GM21619 (cell line): ENCODE measurements around the gene DUSP2.

Experiments used
- ATAC-seq: cut with Tn5 transposase; IDR thresholded peaks from one replicate; pipeline ENCODE4 v1.9.1; 2021; ENCODE audit not compliant: unreplicated experiment

DUSP2 gene

DNA sequence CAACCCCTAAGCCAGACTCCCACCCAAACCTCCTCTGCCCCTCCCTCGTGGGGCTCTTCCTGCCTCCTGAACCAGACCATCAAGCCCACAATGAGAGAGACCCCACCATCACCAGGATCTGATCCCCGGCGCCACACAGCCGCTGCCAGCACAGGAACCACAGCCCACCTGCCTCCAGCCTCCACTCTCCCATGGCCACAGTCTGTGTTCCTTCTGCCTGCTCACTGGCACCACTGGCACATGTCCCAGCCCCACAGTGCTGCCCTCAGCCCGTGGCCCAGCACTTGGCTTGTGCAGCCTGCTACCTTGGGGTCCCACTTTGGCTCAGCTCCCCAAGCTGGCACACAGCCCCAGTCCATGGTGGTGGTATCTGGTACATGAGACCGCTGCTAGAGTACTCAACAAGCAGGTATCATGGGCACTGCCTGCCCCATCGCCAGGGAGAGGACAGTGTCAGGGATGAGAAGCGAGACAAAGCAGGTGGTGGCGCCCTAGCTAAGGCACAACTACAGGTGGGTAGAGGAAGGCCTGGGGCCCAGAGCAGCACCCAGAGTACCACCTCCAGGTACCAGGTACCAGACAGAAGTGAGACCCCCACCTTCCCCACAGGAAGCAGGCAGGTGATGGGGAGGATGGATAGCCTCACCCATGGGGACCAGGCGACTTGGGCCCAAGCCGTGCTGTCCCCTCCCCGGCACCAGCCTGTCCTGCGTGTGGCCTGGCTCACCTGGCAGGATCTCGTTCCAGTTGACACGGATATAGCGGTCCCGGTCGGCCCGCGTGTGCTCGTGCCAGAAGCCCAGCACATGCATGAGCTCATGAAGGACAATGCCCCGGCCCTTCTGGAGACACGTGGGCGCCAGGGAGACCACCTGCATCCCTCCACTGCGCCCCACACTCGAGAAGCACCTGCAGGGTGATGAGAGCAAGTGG is 13.2 kb downstream of the DUSP2 start:
- ATAC-seq, result no peak

DNA sequence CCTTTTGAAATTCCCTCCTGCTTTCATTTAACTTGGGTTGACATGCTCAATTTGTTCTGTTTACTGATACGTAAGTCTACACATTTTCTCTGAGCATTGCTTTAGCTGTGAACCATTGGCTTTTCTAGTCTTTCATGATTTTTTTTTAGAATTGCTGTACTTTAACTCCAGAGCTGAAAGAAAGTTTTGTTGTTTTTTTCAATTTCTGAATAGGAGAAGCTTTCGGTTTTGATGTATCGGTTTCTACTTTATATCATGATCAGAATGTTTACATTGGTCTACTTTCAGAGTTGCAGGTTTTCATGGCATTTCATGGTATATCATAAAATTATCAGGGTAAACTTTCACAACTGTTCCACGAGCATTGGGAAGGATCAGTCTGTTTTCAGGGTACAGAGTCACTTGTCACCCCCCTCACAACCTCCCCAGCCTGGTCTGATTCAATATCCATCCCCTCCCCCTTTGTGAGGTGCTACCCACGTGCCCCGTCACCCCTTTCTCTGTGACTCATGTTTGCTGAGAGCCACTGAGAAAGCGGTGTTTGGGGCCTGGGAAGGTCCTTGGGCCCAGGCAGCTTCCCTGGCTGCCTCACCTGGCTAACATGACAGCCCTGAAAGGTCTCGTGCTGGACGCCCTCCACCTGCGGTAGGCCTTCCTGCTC is 14.0 kb downstream of the DUSP2 start:
- no peak for ATAC-seq

GRCh38 chr2:96130483-96130882 is 14.8 kb downstream of the DUSP2 start:
- ATAC-seq, result no peak

DNA sequence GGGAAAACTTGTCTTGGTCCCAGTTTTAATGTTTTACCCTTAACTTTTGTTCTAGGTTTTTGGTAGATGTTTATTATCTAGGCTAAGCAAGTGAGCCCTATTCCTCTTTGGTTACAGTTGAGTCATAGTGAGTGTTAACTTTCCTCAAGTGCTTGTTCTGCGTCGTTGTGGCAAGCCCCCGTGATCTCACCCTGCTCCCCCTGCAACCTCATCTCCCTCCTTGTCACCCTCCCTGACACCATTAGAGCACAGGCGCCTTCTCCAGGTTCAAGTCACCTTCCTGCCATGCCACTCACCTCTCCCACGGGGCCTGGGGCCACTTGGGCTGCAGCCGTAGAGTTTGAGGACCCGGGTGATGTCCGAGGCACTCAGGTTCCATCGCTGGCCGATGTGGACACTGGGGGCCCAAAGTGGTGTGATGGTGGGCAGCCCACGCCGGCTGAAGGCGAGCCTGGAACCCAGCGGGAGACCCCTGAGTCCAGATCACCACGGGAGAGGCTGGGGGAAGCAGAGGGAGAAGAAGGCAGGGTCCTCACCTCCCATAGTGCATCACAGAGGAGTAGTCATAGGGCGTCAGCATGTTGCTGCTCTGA is 15.6 kb downstream of the DUSP2 start:
- no peak for ATAC-seq

DNA sequence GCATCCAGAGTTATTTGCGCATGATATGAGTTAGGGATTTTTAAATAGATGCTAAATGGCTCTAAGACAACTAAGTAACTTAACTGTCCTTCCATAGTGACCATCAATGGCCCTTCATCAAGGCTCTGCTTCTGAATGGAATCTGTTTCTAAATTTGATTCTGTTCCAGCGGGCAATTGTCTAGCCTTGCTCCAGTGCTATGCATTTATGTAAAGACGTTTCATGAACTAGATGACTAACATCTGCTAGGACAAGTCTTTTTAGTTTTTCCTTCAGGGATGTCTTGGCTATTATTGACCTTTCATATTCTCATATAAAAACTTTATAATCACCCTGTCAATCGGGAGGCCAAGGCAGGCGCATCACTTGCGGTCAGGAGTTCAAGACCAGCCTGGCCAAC is 16.8 kb downstream of the DUSP2 start:
- ATAC-seq, result no peak

- ATAC-seq, result no peak
Measured at GRCh38 chr2:96124406-96125265, 20.6 kb downstream of the DUSP2 start.

DNA sequence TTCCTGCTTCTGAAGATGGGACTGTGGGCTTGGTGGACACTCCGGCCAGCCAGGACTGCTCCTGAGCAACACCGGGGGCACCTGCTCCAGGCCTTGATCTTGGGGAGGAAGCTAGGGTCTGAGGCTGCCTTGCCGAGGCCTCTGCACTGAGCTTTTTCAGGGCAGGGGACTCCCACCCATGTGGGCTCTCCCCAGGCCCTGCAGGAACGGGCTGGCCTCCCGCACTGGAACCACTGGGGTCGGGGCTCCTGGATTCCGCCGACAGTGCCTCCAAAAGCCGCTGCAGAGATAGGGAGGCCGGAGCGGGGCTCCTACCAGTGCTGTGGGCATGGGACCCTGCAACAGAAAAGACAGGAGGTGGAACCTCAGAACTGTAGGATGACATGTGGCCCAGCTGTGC is 21.3 kb downstream of the DUSP2 start:
- no peak for ATAC-seq

DNA sequence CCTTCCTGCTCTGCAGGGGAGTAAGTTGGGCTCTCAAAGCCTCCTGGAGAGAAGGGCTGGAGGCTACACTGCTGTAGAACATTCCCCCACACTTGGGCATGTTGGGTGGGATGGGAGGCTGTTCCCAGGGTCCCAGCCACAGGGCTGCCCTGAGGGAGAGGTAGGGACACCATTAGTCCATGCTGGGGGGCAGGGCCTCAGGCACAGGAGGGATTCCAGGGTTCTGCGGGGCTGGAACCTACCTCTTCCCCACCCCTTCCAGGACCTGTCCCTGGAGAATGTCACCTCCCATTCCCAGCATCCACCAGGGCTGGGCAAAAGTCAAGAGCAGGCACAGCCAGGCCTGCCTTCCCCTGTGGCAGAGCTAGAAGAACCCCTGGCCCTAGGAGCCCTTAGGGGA is 21.9 kb downstream of the DUSP2 start:
- ATAC-seq, result no peak

DNA sequence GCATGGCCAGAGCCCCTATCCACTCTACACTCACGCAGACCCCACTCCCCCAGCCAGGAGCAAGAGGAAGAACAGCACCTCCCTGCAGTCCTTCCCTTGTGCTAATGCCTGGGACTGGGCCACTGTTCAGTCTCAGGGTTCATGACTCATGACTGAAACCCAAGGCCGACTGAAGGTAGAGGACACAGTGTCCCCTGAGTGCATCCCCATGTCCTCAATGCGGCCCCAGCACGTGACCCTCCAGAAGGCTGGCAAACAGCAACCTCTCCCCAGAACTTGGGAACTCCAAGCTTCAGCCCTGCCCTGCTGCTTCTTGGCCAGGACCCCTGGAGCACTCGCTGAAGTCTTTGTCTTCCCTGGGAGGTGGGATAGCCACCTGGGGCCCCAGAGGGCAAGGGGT is 22.8 kb downstream of the DUSP2 start:
- no peak for ATAC-seq

DNA sequence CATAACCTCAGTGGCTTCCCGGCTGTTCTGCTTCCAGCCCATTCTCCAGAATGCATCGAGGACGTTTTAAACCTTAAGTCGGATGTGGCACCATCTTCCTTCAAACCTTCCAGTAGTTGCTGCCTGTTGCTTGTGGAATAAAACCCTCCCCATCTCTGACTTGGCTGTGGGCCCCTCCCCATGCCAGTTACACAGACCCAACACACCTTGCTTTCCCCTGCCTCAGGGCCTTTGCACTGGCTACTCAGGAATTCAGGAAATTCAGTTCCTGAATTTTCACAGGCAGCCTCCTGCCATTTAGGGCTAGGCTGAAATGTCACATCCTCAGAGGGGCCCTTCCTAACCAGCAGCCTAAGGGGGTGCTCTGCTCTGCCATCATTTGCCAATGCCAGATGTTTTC is 23.8 kb downstream of the DUSP2 start:
- ATAC-seq, result no peak

DNA sequence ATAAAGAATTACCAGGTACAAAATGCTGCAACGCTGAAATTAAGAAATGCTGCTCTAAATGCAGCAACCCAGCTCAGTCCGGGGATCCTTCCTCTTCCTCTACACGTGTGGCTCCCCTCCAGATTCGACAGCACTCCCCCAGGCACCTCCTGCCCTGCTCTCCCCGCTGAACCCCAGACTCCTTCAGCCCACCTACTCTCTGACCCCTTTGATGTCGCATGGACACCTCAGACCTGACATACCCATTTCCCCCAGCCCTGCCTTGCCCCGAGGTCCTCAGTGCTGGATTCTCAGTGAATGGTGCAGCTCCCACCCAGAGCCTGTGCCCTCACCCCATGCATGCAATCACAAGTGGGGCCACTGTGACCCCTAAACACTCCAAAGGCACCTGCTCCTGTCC is 24.2 kb downstream of the DUSP2 start:
- no peak for ATAC-seq

DNA sequence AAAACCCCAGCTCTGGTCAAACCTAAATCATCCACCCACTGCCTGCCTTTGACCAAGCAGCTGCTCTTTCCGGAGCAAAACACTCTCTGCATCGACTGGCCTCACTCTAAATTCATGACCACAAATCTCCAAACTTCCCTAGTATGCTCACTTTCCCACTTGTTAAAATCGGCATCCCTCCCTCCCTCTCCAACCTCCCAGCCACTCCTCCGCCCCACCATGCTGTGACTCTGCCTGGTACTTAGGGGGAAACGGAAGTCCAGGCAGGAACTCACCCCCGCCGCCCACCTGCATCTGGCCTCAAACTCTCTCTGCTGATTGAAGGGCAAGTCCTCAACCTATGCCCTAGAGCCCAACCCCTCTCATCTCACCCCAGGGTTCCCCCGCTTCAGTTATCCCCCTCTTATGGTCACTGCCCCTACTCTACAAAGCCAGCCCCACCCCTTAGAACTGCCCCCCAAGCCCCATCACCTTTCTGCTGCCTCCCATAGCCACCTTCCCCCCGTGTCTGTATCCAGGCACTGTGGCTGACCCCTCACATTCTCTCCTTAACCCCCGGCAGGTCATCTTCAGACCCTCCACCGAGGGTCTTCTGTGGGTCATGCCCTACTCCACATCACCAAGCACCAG is 25.0 kb downstream of the DUSP2 start:
- no peak for ATAC-seq

GRCh38 chr2:96119389-96119751 is 25.9 kb downstream of the DUSP2 start:
- no peak for ATAC-seq

DNA sequence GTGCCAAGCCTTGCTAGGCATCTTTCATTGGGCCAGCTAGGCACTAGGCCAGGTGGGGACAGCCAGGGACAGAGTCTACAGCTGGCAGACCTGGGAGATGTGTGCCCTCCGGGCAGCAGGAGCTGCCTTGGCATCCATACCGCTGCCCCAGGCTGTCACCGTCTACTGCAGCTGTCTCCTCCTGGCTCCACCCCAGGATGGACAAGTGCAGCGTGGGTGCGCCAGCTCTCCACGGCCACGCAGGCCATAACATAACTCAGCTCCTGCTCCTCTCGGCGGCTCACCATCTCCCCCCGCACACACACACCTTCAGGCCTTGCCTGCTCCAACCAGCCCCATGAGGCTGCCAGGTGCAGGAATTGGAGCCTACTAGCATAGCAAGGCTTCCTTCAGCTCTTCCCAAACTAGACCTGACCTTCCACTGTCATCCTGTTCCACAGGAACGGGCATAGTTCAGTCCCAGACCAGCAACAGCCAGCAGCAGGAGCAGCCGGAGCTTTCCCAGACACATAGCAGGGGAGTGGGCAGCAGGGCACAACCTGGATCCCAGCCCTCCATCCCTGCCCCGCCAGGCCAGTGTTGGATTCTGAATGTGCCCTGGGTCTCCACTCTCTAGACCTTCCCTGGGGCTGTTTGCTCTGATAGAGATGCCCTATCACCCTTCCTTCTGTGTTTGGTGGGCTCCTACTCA is 26.4 kb downstream of the DUSP2 start:
- ATAC-seq, result no peak

GRCh38 chr2:96117701-96118588 is 27.3 kb downstream of the DUSP2 start:
- no peak for ATAC-seq

- peak; percentile 67 for ATAC-seq
Measured at GRCh38 chr2:96116879-96117533, 28.2 kb downstream of the DUSP2 start.

DNA sequence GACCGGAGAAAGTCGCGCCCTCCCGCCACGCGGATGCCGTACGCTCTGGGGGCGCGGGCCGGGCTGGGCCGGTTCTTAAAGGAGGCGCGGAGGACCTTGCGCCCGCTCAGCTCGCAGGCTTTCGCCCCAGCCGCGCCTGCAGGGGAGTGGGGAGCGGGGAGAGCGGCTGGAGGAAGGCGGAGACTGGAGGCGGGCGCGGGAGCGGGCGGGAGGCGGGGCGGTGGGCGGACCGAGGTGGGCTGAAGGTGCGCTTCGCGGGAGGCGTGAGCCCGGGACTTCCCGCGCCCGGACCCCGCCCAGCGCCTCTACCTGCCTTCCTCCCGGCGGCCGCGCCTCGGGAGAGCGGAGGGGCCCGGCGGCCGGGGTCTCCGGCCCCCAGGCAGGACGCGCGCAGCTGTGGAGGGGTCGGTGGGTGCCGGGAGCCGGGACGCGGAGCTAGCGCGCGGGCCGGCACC is 28.8 kb downstream of the DUSP2 start, which contains the start of gene ADRA2B:
Gene ADRA2B (minus strand): TSS at position 148 of the 455 bp plus-strand sequence. CDS start 422 bp downstream, outside the sequence.
- peak; percentile 36 for ATAC-seq
